PC-9 (cell line): ENCODE data around the gene MYH11. TPM values are rescaled to one million over a fixed set of nuclear protein-coding genes. Genes with fewer than 3 reads are reported as not detected.

ENCODE experiments used
- BruUV-seq: library from RNA; stranded (reverse); fragments of 400-500 nt; replicated peaks from 2 replicates; lab custom pipeline; 2021; lab: Mats Ljungman, UMichigan
- CTCF ChIA-PET: fragments of 300-600 bp; sonication (Branson Sonifier 250); formaldehyde crosslinking; loops from one replicate; lab custom pipeline; 2022; ENCODE audit warnings: antibody characterized with exemption; lab: Charles Lee
- POLR2A ChIA-PET: fragments of 300-600 bp; sonication (Branson Sonifier 250); formaldehyde crosslinking; loops from one replicate; lab custom pipeline; 2022; ENCODE audit warnings: antibody characterized with exemption; ENCODE audit not compliant: unreplicated experiment; lab: Charles Lee
- DNase-seq, 2 experiments: peaks; one replicate each; pipeline versions ENCODE4 v3.0.0 to v3.0.0-alpha.2; 2015 to 2022; ENCODE audit warnings: mixed read lengths in 1 of 2
- H2AFZ ChIP-seq: fragments of 200-600 bp; sonication (generic); 2 replicates; pipeline ENCODE4 v1.8.1; 2017; ENCODE audit warnings: antibody characterized with exemption
- H3F3A ChIP-seq: fragments of 200-600 bp; sonication (generic); 2 replicates; pipeline ENCODE4 v1.8.1; 2017; ENCODE audit warnings: antibody characterized with exemption, mild to moderate bottlenecking, low read depth; ENCODE audit not compliant: insufficient read depth
- H3K27ac ChIP-seq: fragments of 200-600 bp; sonication (generic); 2 replicates; pipeline ENCODE4 v1.6.1; 2016; ENCODE audit warnings: mixed run types
- H3K27me3 ChIP-seq: fragments of 200-600 bp; sonication (generic); 2 replicates; pipeline ENCODE4 v1.6.1; 2016; ENCODE audit warnings: low read depth, mixed run types; ENCODE audit not compliant: insufficient read depth
- H3K36me3 ChIP-seq: fragments of 200-600 bp; sonication (generic); 2 replicates; pipeline ENCODE4 v1.6.1; 2016; ENCODE audit warnings: low read depth, mixed run types
- H3K4me1 ChIP-seq: fragments of 200-600 bp; sonication (generic); replicated peaks from 2 replicates; pipeline ENCODE4 v1.6.1; 2016; ENCODE audit warnings: mixed run types; ENCODE audit not compliant: insufficient read depth
- H3K4me2 ChIP-seq: fragments of 200-600 bp; sonication (generic); 2 replicates; pipeline ENCODE4 v1.6.1; 2017; ENCODE audit warnings: mixed run types
- H3K4me3 ChIP-seq: fragments of 200-600 bp; sonication (generic); 2 replicates; pipeline ENCODE4 v1.6.1; 2016; ENCODE audit warnings: mixed run types
- H3K79me2 ChIP-seq: fragments of 200-600 bp; sonication (generic); 2 replicates; pipeline ENCODE4 v1.6.1; 2017; ENCODE audit warnings: low read depth, mixed run types
- H3K9me2 ChIP-seq: fragments of 200-600 bp; sonication (generic); 2 replicates; pipeline ENCODE4 v1.8.1; 2017; ENCODE audit warnings: mild to moderate bottlenecking; ENCODE audit not compliant: insufficient read depth
- H3K9me3 ChIP-seq: fragments of 200-600 bp; sonication (generic); 2 replicates; pipeline ENCODE4 v1.8.1; 2016; ENCODE audit warnings: low read depth; ENCODE audit not compliant: insufficient read depth
- H4K20me1 ChIP-seq: fragments of 200-600 bp; sonication (generic); 2 replicates; pipeline ENCODE4 v1.8.1; 2017; ENCODE audit not compliant: insufficient read depth
- CTCF ChIP-seq: fragments of 200-600 bp; sonication (generic); conservative IDR thresholded peaks from 2 replicates; pipeline ENCODE4 v1.6.1; 2017; ENCODE audit warnings: mixed run types, antibody characterized with exemption, mild to moderate bottlenecking, moderate library complexity
- EZH2 ChIP-seq: fragments of 200-600 bp; sonication (generic); IDR thresholded peaks from 2 replicates; pipeline ENCODE4 v1.8.0; 2017; ENCODE audit warnings: antibody characterized with exemption, low read depth
- intact Hi-C: fragments of 100-400 bp; cut with micrococcal nuclease; formaldehyde crosslinking; loops from one replicate; pipeline ENCODE4 v1.10.0; 2022; ENCODE audit not compliant: unreplicated experiment
- total RNA-seq: library from RNA; stranded (reverse); gene quantifications from 2 replicates; pipeline ENCODE4 v1.2.3, GENCODE V29; 2021

Gene MYH11
- total RNA-seq, 1 experiment from 2014 or later = 0.11 TPM

GRCh38 chr16:15798671-15799070 lies 58.2 kb downstream of the MYH11 start:
- Histone ChIP-seq H3K9me2 (no peaks in the 10 kb centered on the region), H3K79me2 (no peaks in the 10 kb centered on the region), H3K4me3 (no peak overlapping the region), H3K27ac (no peak overlapping the region), H3K9me3 (no peaks in the 10 kb centered on the region), H4K20me1 (no peaks in the 10 kb centered on the region), H3K4me2 (no peak overlapping the region), H3F3A (peaks cover 8% of the 10 kb centered on the region; the same call in 1 of the 2 replicates), H3K4me1 (no peaks in the 10 kb centered on the region; the same call in 1 of the 2 replicates), H3K36me3 (no peaks in the 10 kb centered on the region), H2AFZ (no peak overlapping the region), H3K27me3 (peaks cover 9% of the 10 kb centered on the region)
- no peak for TF ChIP-seq EZH2
- TF ChIP-seq CTCF = no peak
- no peak for DNase-seq
- intact Hi-C loops = no loop called here
- CTCF ChIA-PET = interaction anchor here (0.6 kb wide), 1 partner anchor 28 kb away, joined by 10 read pairs; no protein-coding TSS in a partner anchor
- no TSS peak for BruUV-seq
- POLR2A ChIA-PET = interaction anchor here (0.6 kb wide), 1 partner anchor 38 kb away, joined by 8 read pairs; no protein-coding TSS in a partner anchor

- H3K4me1 ChIP-seq = no peaks in the 10 kb centered on the region; the same call in 1 of the 2 replicates
- ChIA-PET CTCF (no interaction called here), POLR2A (no interaction called here)
- no peak overlapping the region for H3K4me2 ChIP-seq
- intact Hi-C loops = no loop called here
- no TSS peak for BruUV-seq
- H3F3A ChIP-seq = peaks cover 8% of the 10 kb centered on the region; the same call in 1 of the 2 replicates
- H3K27ac ChIP-seq = no peak overlapping the region
- H3K4me3 ChIP-seq = no peak overlapping the region
- peaks cover 9% of the 10 kb centered on the region for H3K27me3 ChIP-seq
- DNase-seq = no peak
- no peaks in the 10 kb centered on the region for H3K36me3 ChIP-seq
- H2AFZ ChIP-seq = no peak overlapping the region
- H3K9me3 ChIP-seq = no peaks in the 10 kb centered on the region
- no peaks in the 10 kb centered on the region for H4K20me1 ChIP-seq
- no peaks in the 10 kb centered on the region for H3K9me2 ChIP-seq
- TF ChIP-seq CTCF (no peak), EZH2 (no peak)
- no peaks in the 10 kb centered on the region for H3K79me2 ChIP-seq
These were observed 59.9 kb downstream of the MYH11 start for GRCh38 chr16:15796885-15797284.

- Histone ChIP-seq H3K27me3 (peaks cover 9% of the 10 kb centered on the region), H3K79me2 (no peaks in the 10 kb centered on the region), H3K9me2 (no peaks in the 10 kb centered on the region), H4K20me1 (no peaks in the 10 kb centered on the region), H3K27ac (no peak overlapping the region), H3F3A (peaks cover 8% of the 10 kb centered on the region; the same call in 1 of the 2 replicates), H2AFZ (no peak overlapping the region), H3K36me3 (no peaks in the 10 kb centered on the region), H3K4me3 (no peak overlapping the region), H3K4me2 (no peak overlapping the region), H3K9me3 (no peaks in the 10 kb centered on the region), H3K4me1 (no peaks in the 10 kb centered on the region; the same call in 1 of the 2 replicates)
- ChIA-PET CTCF (no interaction called here), POLR2A (no interaction called here)
- intact Hi-C loops = no loop called here
- TF ChIP-seq CTCF = no peak
- no peak for TF ChIP-seq EZH2
- no TSS peak for BruUV-seq
- no peak for DNase-seq
These were observed 61.2 kb downstream of the MYH11 start for GRCh38 chr16:15795615-15796014.
